Activated CD4-positive, alpha-beta T cell treated with anti-CD3 and anti-CD28 coated beads, Interleukin-2, Interleukin-6, amounts not matched to agents 100 ng/mL and 50 ng/mL, durations not matched to agents 16 hours and 8 hours (primary cell): ENCODE measurements around the gene BHLHE40.

Experiments
- DNase-seq: peaks from one replicate; pipeline ENCODE4 v3.0.0-alpha.2; 2020

Gene BHLHE40

DNA sequence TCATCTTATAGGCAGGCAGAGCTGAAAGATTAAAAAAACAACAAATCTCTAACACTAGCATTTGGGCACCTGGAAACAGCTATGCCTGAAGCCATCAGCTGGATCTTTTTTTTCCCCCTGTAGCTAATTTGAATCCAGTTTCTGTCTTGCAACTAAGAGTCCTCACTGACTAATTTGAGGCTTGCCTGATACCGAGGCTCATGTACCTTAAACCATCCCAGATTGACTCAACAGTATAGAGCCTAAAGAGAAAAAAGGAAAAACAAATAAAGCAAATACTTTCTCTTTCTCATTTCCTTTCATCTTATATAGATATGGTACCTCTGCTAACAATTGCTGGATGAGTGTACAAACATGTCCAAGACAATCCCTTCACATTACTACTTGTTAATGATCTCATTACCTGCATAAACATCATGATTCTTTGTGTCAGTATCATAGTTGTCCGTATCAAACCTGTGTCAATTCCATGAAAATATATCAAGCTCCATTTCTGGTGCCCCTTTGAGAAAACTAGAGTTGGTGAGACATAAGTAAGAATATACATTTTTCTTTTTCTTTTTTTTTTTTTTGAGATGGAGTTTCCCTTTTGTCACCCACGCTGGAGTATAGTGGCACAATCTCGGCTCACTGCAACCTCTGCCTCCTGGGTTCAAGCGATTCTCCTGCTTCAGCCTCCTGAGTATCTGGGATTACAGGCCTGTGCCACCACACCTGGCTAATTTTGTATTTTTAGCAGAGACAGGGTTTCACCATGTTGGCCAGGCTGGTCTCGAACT lies 43.1 kb downstream of the BHLHE40 start:
- peak; percentile 85 for DNase-seq

DNA sequence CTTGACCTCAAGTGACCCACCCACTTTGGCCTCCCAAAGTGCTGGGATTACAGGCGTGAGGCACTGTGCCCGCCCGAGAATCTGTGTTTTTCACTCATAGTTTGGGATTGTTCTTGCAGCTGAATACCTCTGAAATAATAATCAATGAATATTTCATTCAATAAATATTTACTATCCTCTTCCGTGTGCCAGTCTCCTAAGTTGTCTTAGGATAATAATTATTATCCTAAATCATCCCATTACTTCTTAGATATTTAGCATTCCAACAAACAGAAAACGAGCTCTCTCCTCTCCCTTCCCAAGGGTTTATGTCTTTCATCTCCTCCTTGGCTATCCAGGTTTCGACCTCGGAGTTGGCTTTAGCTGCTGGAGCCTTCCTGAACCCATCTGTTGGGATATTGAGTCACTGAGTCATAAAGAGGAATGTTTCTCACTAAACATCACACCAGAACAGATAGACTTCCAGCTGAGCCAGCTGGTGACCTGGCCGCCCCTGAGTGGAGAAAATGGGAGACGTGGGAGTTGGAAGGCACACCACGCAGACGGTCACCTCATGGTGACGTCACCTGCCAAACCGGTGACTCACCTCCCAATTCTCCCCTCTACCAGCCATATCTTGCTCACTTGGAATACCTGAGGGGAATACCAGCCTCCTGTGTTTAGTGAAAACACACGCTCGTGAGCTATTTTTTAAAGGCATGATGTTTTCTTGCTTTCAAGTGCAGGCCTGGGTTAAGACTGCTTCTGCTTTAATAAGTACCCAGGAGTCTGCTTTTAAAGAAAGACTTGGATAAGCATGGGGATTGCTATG lies 43.9 kb downstream of the BHLHE40 start:
- no peak for DNase-seq

DNA sequence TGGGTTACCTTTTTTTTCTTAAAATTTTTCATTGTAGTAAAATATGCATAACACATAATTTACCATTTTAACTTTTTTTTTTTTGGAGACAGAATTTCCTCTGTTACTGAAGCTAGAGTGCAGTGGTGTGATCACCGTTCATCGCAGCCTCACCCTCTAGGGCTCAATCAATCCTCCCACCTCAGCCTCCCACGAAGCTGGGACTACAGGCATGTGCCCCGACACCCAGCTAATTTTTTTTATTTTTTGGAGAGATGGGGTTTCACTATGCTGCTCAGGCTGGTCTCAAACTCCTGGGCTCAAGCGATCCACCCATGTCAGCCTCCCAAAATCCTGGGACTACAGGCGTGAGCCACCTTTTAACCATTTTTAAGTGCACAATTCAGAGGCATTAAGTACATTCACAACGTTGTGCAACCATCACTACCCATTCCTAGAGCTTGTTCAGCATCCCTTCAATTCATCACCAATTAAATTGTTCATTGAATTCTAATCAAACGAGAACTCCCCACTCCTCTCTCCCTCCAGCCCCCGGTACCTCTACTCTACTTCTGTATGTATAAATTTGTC lies 44.6 kb downstream of the BHLHE40 start:
- no peak for DNase-seq

DNA sequence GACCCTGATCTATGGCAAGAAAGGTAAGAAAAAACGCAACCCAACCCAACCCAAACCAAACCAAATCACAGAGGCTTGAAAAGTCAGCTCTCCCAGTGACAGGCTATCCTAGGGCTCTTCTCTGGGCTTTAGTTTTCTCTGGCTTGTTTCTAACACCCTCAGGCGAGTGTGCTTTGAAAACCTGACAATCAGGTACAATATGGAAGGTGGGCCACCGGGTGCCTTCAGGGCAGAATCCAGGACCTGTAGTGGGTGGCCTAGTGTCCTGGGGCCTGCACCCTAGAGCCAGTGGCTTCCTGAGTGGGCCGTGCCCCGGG lies 46.8 kb downstream of the BHLHE40 start:
- DNase-seq = no peak

DNA sequence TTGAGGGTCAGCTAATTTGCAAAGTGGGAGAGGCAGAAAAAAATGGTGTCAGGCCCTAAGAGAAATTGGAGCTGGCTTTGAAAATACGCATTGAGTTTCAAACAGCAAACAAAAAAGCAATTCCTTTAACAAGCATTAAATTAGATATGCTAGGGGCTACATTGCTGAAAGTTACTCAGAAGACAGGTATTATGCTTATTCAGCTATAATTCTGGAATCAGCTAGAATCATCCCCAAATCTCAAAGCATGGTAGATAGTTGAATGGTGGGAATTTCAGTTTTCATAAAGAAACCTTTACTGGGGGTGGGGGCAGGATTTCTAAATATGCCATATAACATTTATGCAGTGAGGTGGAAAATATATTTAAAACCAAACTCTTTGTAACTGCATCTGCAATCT lies 50.5 kb downstream of the BHLHE40 start:
- no peak for DNase-seq

DNA sequence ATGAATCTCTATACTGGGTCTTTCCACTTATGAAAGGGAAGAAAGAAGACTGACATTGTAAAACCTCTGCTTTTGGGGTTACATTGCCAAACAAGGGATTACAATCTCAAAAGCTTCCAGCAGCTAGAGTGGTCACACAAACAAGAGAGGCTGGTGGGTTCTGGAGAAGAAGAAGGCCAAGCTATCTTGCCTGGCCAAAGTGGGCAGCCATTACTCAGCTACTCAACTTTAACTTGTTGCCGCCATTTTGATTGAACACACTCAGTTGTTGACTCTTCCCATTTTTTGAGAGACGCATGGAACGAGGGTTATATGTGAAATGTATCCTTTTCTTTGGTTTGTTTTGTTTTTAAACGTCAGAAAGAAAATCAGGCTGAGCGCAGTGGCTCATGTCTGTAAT lies 50.9 kb downstream of the BHLHE40 start:
- DNase-seq = no peak

DNA sequence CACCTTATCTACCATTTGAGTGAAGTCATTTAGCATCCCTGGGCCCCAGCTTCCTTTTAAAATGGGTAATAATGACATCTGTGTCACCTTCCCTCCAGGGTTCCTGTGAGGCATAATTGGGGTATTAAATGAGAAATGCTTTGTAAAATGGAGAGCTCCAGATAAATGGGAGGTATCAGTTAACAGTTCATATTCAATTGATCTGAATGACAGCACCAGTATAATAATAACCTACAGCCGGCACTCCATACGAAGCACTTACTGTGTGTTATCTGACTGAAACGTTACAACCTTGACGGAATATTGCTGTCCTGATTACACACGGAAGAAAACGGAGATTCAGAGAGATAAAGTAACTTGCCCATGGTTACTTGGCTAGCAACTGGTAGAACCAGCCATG lies 53.6 kb downstream of the BHLHE40 start:
- no peak for DNase-seq
